Cerebellar nuclear complex (tissue), 1 donor: Measurements from ENCODE around the gene BRAT1.
A peak's percentile ranks its signal among the peaks of the same experiment; 100 is the strongest.
"Not testable (repeated sequence)": the region's sequence is repeated elsewhere in the genome, so short reads cannot be mapped to it uniquely, and the experiment has no call there.

ENCODE experiments used
- DNase-seq, 2 experiments: peaks; one replicate each; lab custom pipeline; 2025; lab: John Stamatoyannopoulos, UW

Gene BRAT1

GRCh38 chr7:2555121-2556052 lies at the start of gene BRAT1:
TSS of gene BRAT1 (minus strand) at chr7:2555524. CDS start at chr7:2554431, 1,093 bp downstream.
- peak; percentile 55 to 71 for DNase-seq

DNA sequence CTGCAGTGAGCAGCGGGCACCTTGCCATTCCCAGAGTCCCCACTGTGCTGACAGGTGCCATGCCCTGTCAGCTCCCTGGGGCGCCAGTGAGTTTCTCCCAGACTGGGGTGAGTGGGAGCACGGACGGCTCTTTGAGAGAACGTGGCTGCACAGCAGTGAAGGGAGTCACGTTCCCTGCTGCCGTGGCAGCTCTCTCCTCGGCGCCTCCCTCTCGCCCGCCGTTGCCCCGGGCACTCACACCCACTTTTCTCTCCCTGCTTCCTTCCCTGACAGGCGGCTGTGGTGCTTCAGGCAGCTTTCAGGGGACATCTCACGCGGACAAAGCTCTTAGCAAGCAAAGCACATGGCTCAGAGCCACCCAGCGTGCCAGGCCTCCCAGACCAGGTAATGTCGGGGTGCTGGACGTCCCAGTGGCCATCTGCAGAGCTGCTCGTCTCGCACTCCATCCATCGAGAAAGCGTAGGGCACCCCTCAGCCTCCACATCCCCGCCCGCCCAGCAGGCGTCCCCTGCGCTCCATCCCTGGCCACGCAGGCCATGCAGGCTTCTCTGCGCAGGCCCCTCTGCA lies 49.4 kb upstream of the BRAT1 start:
- DNase-seq = no peak

DNA sequence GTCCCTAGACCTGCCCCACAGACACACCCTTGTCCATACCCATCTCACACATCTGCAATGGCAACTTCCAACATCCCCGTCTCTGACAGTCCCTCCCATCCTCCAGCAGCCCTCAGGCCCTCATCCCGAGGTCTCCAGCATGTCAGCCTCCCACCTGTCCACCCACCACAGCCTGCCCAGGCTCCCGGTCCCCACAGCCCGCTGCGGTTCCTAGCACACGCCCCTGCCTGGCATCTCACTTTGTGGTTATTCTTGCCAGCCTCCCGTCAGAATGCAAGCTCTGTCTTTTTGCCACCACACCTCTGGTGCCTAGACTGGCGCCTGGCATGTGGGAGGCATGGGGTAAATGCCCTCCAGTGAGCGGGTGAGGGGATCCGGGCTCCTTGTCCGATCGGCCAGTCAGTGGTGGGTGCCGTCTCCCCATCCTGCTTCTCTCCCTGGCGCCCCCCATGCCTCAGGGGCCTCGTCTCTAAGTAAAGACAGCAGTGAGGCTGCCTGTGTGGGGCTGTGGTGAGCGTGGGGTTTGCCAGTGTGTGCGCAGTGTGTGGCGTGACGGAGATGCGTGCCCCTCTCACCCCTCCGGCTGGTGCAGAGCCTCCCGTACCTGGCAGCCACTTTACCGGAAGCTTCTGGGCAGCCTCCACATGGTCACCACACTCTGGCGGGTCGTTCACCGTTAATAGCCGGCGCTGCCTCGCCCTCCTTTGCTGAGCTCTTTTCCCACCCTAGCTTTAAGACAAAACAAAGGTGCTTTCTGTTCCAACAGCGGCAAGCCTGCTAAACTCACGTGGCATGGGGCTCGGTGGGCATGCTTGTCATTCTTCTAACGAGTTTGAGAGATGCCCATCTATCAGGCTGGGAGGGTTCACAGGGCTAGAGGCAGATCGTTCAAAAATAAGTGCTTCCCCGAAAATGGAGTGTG lies 48.0 kb upstream of the BRAT1 start:
- no peak for DNase-seq

- no peak for DNase-seq
These were observed 47.2 kb upstream of the BRAT1 start for GRCh38 chr7:2602406-2603043.

DNA sequence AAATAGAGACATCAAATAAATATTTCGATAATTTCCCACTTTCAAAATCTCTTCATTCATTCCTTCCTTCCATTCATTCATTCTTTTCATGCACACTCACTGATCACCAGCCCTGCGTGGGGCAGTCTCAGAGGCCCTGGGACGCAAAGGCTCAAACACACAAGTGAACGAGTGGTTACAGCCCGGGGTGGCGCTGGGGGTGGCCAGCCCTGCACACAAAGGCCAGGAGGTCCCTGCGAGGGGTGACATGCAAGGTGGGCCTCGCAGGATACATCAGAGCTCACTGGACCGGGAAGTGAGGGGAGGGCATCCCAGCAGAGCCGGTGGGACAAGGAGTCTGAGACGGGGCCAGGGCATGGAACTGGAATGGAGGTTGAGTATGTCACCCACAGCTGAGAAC lies 46.6 kb upstream of the BRAT1 start:
- no peak for DNase-seq

- DNase-seq = no peak
These were observed 45.7 kb upstream of the BRAT1 start for GRCh38 chr7:2601065-2601464.

- DNase-seq = no peak
These were observed 43.0 kb upstream of the BRAT1 start for GRCh38 chr7:2598154-2598823.

- DNase-seq = no peak
These were observed 41.9 kb upstream of the BRAT1 start for GRCh38 chr7:2597273-2597640.

DNA sequence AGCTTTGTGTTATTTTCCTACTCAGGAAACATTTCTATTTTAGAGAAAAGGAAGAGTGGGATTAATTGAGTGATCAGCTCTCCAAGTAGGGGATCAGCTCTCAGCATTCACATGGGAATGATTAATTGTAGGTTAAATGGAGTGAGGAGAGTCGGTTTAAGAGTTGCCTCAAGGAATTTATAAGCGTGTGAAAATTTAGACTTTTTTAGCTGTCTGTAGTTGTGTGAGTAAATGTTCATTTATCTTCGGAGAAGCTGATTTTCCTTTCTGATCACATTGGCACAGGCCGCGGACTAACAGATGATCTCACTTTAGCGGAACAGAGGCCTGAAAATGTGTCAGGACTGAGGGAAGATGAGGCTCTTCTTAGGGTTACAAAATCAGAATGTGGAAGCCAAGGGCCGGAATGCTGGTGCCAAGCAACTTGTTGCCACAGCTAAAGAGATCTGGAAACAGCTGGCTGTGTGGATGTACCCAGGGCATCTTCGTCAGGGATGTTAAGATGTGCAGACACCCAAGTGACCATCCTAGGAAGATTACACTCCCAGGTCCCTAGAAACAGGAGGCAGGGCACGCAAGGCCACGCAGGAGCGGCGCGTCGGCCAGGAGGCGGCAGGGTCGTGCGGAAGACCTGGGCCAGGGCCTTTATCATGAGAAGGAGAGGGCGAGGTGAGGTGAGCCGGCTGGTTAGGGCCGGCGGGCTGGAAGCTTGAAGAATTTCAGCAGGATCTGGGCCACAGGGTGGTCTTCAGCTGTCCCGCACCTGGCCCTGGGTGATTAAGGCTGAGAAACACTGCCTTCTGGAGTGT lies 41.3 kb upstream of the BRAT1 start:
- DNase-seq = no peak

DNA sequence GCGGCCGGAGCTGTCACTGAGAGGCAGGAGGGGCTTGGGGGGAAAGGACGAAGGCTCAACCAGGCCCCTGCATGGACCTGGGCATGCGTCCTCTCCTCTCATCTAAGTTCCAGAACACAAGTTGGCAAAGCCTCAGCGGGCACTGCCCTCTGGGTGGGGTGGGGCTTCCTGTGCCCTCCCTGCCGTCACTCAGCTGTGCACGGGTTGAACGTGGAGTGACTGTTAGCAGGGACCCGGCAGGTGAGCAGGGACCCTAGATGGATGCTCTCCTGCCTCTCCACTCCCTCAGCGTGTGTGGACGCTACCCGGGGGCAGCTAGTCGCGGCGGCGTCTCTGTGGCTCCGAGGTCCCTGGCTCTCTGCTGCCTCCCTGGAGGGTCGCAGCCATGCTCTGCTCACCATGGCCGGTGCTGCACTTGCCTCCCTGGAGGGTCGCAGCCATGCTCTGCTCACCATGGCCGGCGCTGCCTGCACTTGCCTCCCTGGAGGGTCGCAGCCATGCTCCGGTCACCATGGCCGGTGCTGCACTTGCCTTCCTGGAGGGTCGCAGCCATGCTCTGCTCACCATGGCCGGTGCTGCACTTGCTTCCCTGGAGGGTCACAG lies 40.0 kb upstream of the BRAT1 start:
- DNase-seq = no peak

DNA sequence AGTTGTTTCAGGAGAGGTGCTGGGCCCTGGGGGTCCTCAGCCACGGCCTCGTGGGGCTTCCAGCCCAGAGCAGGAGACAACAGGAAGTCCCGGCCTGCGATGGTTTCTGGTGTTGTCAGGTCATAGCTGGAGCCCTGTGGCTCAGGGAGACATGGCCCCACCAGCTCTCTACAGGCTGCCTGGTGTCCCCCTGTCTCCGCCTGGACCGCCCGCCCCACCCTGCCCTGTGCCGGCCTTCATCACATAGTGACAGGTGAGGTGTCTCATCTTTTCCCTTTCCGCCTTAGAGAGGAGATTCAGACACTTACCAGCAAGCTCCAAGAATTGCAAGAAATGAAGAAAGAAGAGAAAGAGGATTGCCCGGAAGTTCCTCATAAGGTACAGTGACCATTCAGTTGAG lies 39.3 kb upstream of the BRAT1 start:
- no peak for DNase-seq

- no peak for DNase-seq
These were observed 37.9 kb upstream of the BRAT1 start for GRCh38 chr7:2593036-2593727.

DNA sequence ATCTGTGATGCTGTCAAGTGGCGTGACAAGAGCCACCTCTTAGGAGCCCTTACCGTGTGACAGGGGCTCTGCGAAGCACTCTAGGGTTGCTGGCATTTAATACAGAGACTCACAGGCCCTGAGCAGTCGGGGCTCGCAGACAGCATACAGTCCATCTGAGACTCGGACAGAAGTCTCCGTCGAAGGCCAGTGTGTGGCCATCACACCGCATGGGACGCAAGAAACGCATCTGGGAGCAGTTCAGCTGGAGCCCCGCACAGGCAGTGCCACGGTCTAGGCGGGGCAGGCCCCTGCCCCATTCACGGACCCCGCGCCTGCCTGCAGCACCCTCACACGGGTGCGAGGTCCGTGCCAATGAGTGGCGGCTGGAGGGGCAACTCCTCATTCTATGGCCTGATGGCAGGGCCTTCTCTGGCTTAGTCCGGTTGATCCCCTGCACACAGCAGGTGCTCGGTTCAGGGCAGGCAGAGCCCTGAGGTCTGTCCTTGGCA lies 37.1 kb upstream of the BRAT1 start:
- no peak for DNase-seq

GRCh38 chr7:2589941-2590340 lies 34.6 kb upstream of the BRAT1 start:
- not testable (repeated sequence) for DNase-seq

DNA sequence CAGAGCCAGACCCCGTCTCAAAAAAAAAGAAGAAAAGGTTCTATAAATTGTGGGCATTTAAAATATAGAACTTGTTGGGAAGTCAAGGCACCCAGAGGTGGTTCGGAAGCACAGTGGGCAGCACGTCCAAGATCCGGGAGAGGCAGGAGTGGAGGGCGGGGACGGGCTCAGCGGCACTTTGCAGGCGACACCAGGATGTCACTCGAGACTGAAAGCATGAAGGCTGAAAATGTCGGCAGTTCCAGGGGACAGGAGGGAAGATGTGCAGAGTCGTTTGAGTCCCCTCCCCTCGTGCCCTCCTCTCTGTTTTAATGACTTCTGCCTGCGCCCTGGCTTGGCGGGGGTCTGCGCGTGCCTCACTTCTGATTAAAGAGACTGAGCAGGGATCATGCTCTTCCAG lies 34.0 kb upstream of the BRAT1 start:
- no peak for DNase-seq

GRCh38 chr7:2587778-2588177 lies 32.5 kb upstream of the BRAT1 start:
- no peak for DNase-seq

DNA sequence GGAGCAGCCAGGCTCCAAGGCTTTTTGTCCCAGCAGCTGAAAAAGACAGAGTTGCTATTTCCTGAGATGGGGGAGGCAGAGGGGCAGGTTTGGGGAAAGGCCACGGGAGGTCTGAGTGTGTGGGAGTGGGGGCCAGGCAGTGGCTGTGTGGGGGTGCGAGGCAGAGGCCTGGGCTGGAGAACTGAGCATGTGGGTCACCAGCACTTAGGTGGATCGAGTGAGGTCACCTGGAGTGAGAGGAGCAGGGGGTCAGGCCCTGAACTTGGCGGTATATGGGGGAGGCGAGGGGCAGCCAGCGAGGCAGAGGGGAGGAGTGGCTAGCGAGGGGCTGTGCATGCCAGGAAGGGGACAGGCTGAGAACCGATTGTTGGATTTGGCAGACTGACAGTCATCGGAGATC lies 31.8 kb upstream of the BRAT1 start:
- no peak for DNase-seq

DNA sequence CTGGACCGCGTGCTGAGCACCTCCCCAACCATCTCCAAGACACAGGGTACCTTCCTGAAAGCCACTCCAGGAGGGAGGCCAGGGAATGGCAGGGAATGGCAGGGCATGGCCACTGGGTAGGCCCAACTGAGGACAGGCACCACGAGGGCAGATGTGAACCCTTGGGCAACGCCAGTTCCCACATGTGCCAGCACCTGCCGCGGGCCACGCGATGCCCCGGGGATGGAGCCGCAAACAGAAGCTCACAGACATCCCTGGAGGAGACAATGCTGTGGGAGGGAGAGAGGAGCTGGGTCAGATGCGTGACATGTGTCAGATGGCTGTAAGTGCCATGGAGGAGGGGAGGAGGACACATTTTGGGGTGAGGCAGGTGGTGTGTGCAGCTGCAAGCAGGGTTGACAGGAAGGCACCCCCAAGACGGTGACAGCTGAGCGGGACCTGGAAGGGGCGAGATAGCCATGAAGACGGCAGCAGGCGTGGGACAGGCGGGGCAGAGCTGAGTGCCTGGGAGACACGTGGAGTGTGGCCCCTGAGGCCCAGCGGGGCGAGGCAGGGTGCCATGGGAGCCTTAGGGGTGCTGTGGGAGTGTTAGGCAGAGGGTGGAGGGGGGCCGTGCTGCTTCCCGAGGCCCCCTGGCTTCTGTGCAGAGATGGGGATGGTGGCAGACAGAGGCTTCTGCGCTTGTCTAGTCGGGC lies 31.1 kb upstream of the BRAT1 start:
- no peak for DNase-seq

DNA sequence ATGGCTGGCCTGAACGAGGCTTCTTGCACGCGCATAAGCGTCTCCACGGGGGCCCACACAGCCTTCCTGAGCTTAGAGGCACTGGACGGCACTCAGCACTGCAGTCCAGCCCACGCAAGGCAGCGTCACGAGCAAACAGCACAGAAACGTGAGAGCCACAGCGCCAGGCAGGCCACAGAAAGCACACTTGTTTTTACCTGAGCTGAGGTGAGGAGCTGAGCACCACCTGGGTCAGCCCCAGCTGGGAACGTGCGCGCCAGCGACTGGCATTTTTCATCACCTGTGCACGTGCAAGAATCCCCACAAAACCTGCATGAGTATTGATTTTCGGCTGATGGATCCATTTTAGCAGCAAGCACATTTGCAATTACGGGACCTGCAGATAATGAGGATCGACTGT lies 30.1 kb upstream of the BRAT1 start:
- DNase-seq = no peak
